HepG2 (cell line): Measurements from ENCODE around the gene SHROOM1. TPM values are rescaled to one million over a fixed set of nuclear protein-coding genes. Genes with fewer than 3 reads are reported as not detected.

Source experiments
- ATAC-seq: fragments of 200-7000 bp; cut with Tn5 transposase; 3 replicates; pipeline ENCODE4 v1.9.1; 2020; ENCODE audit warnings: mild to moderate bottlenecking, moderate library complexity
- BruUV-seq: library from RNA; stranded (reverse); fragments of 400-500 nt; replicated peaks from 2 replicates; lab custom pipeline; 2021; lab: Mats Ljungman, UMichigan
- CTCF ChIA-PET: fragments of 300-600 bp; formaldehyde crosslinking; extraction: SDS; loops from one replicate; lab custom pipeline; 2021; ENCODE audit warnings: low total read pairs, inconsistent platforms, low intra/inter-chr PET ratio; lab: Yijun Ruan, JAX
- POLR2A ChIA-PET: fragments of 350-600 bp; sonication (Branson Sonifier 250); formaldehyde crosslinking; loops from one replicate; lab custom pipeline; 2020; ENCODE audit warnings: antibody characterized with exemption, inconsistent platforms; lab: Yijun Ruan, JAX
- DNase-seq: peaks from one replicate; pipeline ENCODE4 v3.0.0-alpha.2; 2015; ENCODE audit warnings: low spot score
- FAIRE-seq: peaks from 3 replicates; lab custom pipeline; 2011; peaks lifted over from hg19 to GRCh38; lab: Jason Lieb, UNC
- H2AFZ ChIP-seq: one replicate; pipeline ENCODE4 v1.6.1; 2011; ENCODE audit warnings: low read length, inconsistent platforms
- H3K27ac ChIP-seq: fragments of 300-600 bp; 3 replicates; pipeline ENCODE4 v1.8.0; 2011; ENCODE audit warnings: mixed run types, mild to moderate bottlenecking, mixed read lengths, low read length, inconsistent platforms; ENCODE audit not compliant: insufficient read depth; ENCODE audit errors: extremely low read length
- H3K27me3 ChIP-seq, 2 experiments: fragments of 200-600 bp in 1 of 2; 2 replicates in 1 of 2; 3 replicates in 1 of 2; pipeline versions ENCODE4 v1.6.0 to v1.8.0; 2011; ENCODE audit warnings: low read length in 2 of 2, mild to moderate bottlenecking in 2 of 2, moderate library complexity in 2 of 2, inconsistent platforms in 1 of 2; ENCODE audit not compliant: insufficient read depth in 2 of 2, control insufficient read depth in 1 of 2
- H3K36me3 ChIP-seq, 2 experiments: fragments of 200-600 bp in 1 of 2; replicated peaks in 1 of 2; 2 replicates in 1 of 2; 3 replicates in 1 of 2; pipeline versions ENCODE4 v1.5.1 to v1.8.0; 2011; ENCODE audit warnings: low read length in 2 of 2, inconsistent platforms in 1 of 2; ENCODE audit not compliant: insufficient read depth in 2 of 2, control insufficient read depth in 1 of 2
- H3K4me1 ChIP-seq: 2 replicates; pipeline ENCODE4 v1.5.1; 2012; ENCODE audit warnings: low read length, inconsistent platforms; ENCODE audit not compliant: insufficient read depth
- H3K4me2 ChIP-seq: 2 replicates; pipeline ENCODE4 v1.6.0; 2011; ENCODE audit warnings: low read depth, low read length, inconsistent platforms
- H3K4me3 ChIP-seq, 3 experiments: fragments of 200-600 bp in 1 of 3; sonication (generic), shearing (Covaris generic) in 1 of 3; replicated peaks in 1 of 3; 2 replicates each; pipeline ENCODE4 v1.5.1; 2011 to 2016; ENCODE audit warnings: low read length in 3 of 3, inconsistent platforms in 2 of 3, low read depth in 2 of 3, mild to moderate bottlenecking in 2 of 3, control low read depth in 1 of 3, mixed read lengths in 1 of 3; ENCODE audit not compliant: insufficient read depth in 1 of 3
- H3K79me2 ChIP-seq: one replicate; pipeline ENCODE4 v1.6.1; 2011; ENCODE audit warnings: low read length, inconsistent platforms; ENCODE audit not compliant: insufficient read depth
- H3K9ac ChIP-seq: 2 replicates; pipeline ENCODE4 v1.6.0; 2011; ENCODE audit warnings: mild to moderate bottlenecking, low read depth, low read length, inconsistent platforms; ENCODE audit not compliant: insufficient read depth
- H3K9me3 ChIP-seq: 2 replicates; pipeline ENCODE4 v1.5.1; 2012; ENCODE audit warnings: mild to moderate bottlenecking, low read length
- H4K20me1 ChIP-seq: 2 replicates; pipeline ENCODE4 v1.6.0; 2011; ENCODE audit warnings: inconsistent platforms, mild to moderate bottlenecking, low read length, moderate library complexity; ENCODE audit not compliant: insufficient read depth
- AGO2 ChIP-seq: fragments of 200-400 bp; formaldehyde crosslinking; optimal IDR thresholded peaks from 2 replicates; pipeline ENCODE3; 2017; ENCODE audit warnings: mild to moderate bottlenecking, low read depth, low read length, moderate library complexity
- BCL3 ChIP-seq: sonication (generic); formaldehyde crosslinking; IDR thresholded peaks from 2 replicates; pipeline ENCODE4 v1.5.1; 2020; ENCODE audit warnings: mild to moderate bottlenecking, missing genetic modification reagents, moderate library complexity
- HDAC1 ChIP-seq: sonication (generic); formaldehyde crosslinking; IDR thresholded peaks from 2 replicates; pipeline ENCODE4 v1.5.1; 2020; ENCODE audit warnings: mild to moderate bottlenecking, missing genetic modification reagents
- KDM4B ChIP-seq: sonication (generic); formaldehyde crosslinking; IDR thresholded peaks from 2 replicates; pipeline ENCODE4 v1.4.0; 2020; ENCODE audit warnings: missing genetic modification reagents
- NFE2 ChIP-seq: sonication (generic); formaldehyde crosslinking; IDR thresholded peaks from 2 replicates; pipeline ENCODE4 v1.4.0; 2020; ENCODE audit warnings: missing genetic modification reagents
- ONECUT2 ChIP-seq: sonication (generic); formaldehyde crosslinking; IDR thresholded peaks from 2 replicates; pipeline ENCODE4 v1.4.0; 2020; ENCODE audit warnings: missing genetic modification reagents
- POLR2G ChIP-seq: fragments of 200-400 bp; formaldehyde crosslinking; IDR thresholded peaks from 2 replicates; pipeline ENCODE4 v1.6.1; 2018; ENCODE audit warnings: mild to moderate bottlenecking, low read depth, low read length, moderate library complexity
- SRSF1 ChIP-seq: fragments of 200-400 bp; formaldehyde crosslinking; optimal IDR thresholded peaks from 2 replicates; pipeline ENCODE3; 2017; ENCODE audit warnings: mild to moderate bottlenecking, low read depth, low read length, moderate library complexity
- ZBTB44 ChIP-seq: sonication (generic); formaldehyde crosslinking; IDR thresholded peaks from 2 replicates; pipeline ENCODE4 v1.4.0; 2020; ENCODE audit warnings: missing genetic modification reagents
- ZNF180 ChIP-seq: sonication (generic); formaldehyde crosslinking; IDR thresholded peaks from 2 replicates; pipeline ENCODE4 v1.4.0; 2020; ENCODE audit warnings: low read depth, missing genetic modification reagents, borderline replicate concordance
- ZNF33B ChIP-seq: sonication (generic); formaldehyde crosslinking; IDR thresholded peaks from 2 replicates; pipeline ENCODE4 v1.5.1; 2020; ENCODE audit warnings: mild to moderate bottlenecking, missing genetic modification reagents
- ZNF383 ChIP-seq: sonication (generic); formaldehyde crosslinking; IDR thresholded peaks from 2 replicates; pipeline ENCODE4 v1.4.0; 2020; ENCODE audit warnings: missing genetic modification reagents, mild to moderate bottlenecking, borderline replicate concordance
- ZNF660 ChIP-seq: sonication (generic); formaldehyde crosslinking; IDR thresholded peaks from 2 replicates; pipeline ENCODE4 v1.5.1; 2020; ENCODE audit warnings: mild to moderate bottlenecking, low read depth, missing genetic modification reagents, borderline replicate concordance
- ZSCAN30 ChIP-seq: sonication (generic); formaldehyde crosslinking; IDR thresholded peaks from 2 replicates; pipeline ENCODE4 v1.5.0; 2020; ENCODE audit warnings: mild to moderate bottlenecking, missing genetic modification reagents
- WGBS: methylation state at CpG from one replicate; pipeline ENCODE4 v1.1.6; 2017; ENCODE audit warnings: low lambda C conversion rate; 5-methylcytosine and 5-hydroxymethylcytosine counted together
- in situ Hi-C: cut with HindIII; loops from 2 replicates; pipeline ENCODE4 v1.10.0; 2017; ENCODE audit warnings: low pct_unique_long_range_greater_than_20kb; ENCODE audit not compliant: extremely low pct_ligation_motif_present
- intact Hi-C: fragments of 100-400 bp; cut with micrococcal nuclease; formaldehyde crosslinking; loops from one replicate; pipeline ENCODE4 v1.10.0; 2022; ENCODE audit not compliant: unreplicated experiment
- polyA plus RNA-seq, 8 experiments: library from polyadenylated mRNA; depleted of rRNA in 3 of 8; stranded (reverse) in 7 of 8; unstranded in 1 of 8; fragments of >200 nt; fragmentation: Illumina TruSeq in 4 of 8; extraction: Trizol in 4 of 8; gene quantifications; 2 replicates each; pipeline versions ENCODE4 v1.2.1 to v1.2.3, GENCODE V29; 2011 to 2016; ENCODE audit warnings: low read depth in 4 of 8, missing spikeins in 1 of 8, mixed read lengths in 1 of 8; ENCODE audit not compliant: insufficient read depth in 1 of 8
- total RNA-seq, 5 experiments: library from RNA; depleted of rRNA; stranded (reverse); fragments of >200 nt; fragmentation: Illumina TruSeq; extraction: Trizol; gene quantifications; 2 replicates each; pipeline ENCODE4 v1.2.3, GENCODE V29; 2016; ENCODE audit warnings: low read depth in 1 of 5

The SHROOM1 gene
- total and polyA plus RNA-seq, 2 of the 13 experiments (the other 11 are each of a cell fraction or from before 2014, with no cell fraction given), result 18.2 to 25.7 TPM

GRCh38 chr5:132824426-132824825 is 6.0 kb downstream of the SHROOM1 start (continued):
- TF ChIP-seq ONECUT2 (CRISPR knock-in tag), result no peak
- TF ChIP-seq ZNF660 (CRISPR knock-in tag), result no peak
- no peak for TF ChIP-seq NFE2
- TF ChIP-seq ZNF33B (CRISPR knock-in tag), result no peak
- no peak for TF ChIP-seq ZBTB44 (CRISPR knock-in tag)
- no peak for TF ChIP-seq HDAC1 (CRISPR knock-in tag)
- no peak for TF ChIP-seq SRSF1
- no peak for TF ChIP-seq ZSCAN30 (CRISPR knock-in tag)
- TF ChIP-seq ZNF383, result no peak
- TF ChIP-seq BCL3 (CRISPR knock-in tag), result no peak

GRCh38 chr5:132823481-132824050 is 6.9 kb downstream of the SHROOM1 start:
- Histone ChIP-seq H3K79me2 (peaks cover 20% of the 10 kb centered on the region), H4K20me1 (no peaks in the 10 kb centered on the region), H3K27me3 (no peaks in the 10 kb centered on the region), H3K4me1 (peaks cover 55% of the 10 kb centered on the region), H3K9ac (no peak overlapping the region), H2AFZ (no peak overlapping the region), H3K4me2 (no peak overlapping the region), H3K4me3 (no peak overlapping the region), H3K9me3 (no peaks in the 10 kb centered on the region), H3K27ac (no peak overlapping the region), H3K36me3 (peaks cover 7 to 30% of the 10 kb centered on the region in 2 experiments; a peak in 4 of 5 replicates)
- ChIA-PET CTCF (no interaction called here), POLR2A (interaction anchor here (0.6 to 1.1 kb wide), 3 partner anchors 14 to 265 kb away, joined by 3 read pairs; partner anchors contain the start of gene GDF9)
- no peak for FAIRE-seq
- in situ Hi-C loops, result no loop called here
- ATAC-seq, result no peak
- WGBS, result 97% methylated on average over 3 of the region's 7 CpGs
- TF ChIP-seq ZNF180 (CRISPR knock-in tag) (no peak), AGO2 (peak; percentile 23), KDM4B (CRISPR knock-in tag) (no peak), POLR2G (peak; percentile 15; the same call in 1 of the 2 replicates)
- intact Hi-C loops, result loop anchor here (5.0 kb wide), 1 partner anchor 296 kb away; no protein-coding TSS in a partner anchor
- DNase-seq, result no peak
- BruUV-seq, result no TSS peak
